BLaER1 (cell line): ENCODE measurements around the gene GPR141.

ENCODE experiments used
- H3K27ac ChIP-seq: shearing (Covaris generic); formaldehyde crosslinking; 2 replicates; pipeline ENCODE4 v1.8.1; 2022
- H3K27me3 ChIP-seq: shearing (Covaris generic); formaldehyde crosslinking; 2 replicates; pipeline ENCODE4 v1.8.1; 2022
- H3K36me3 ChIP-seq: shearing (Covaris generic); formaldehyde crosslinking; 2 replicates; pipeline ENCODE4 v1.8.1; 2022
- H3K4me1 ChIP-seq: shearing (Covaris generic); formaldehyde crosslinking; 2 replicates; pipeline ENCODE4 v1.8.1; 2022
- H3K4me2 ChIP-seq: shearing (Covaris generic); formaldehyde crosslinking; 2 replicates; pipeline ENCODE4 v1.8.1; 2022
- H3K4me3 ChIP-seq: shearing (Covaris generic); formaldehyde crosslinking; 2 replicates; pipeline ENCODE4 v1.8.1; 2022
- H3K9ac ChIP-seq: shearing (Covaris generic); formaldehyde crosslinking; 2 replicates; pipeline ENCODE4 v1.8.1; 2022
- H3K9me3 ChIP-seq: shearing (Covaris generic); formaldehyde crosslinking; 2 replicates; pipeline ENCODE4 v1.8.1; 2022
- H4K20me1 ChIP-seq: shearing (Covaris generic); formaldehyde crosslinking; 2 replicates; pipeline ENCODE4 v1.8.1; 2022
- Cebpa-rat ChIP-seq: shearing (Covaris generic); IDR thresholded peaks from 2 replicates; pipeline ENCODE4 v1.8.1; 2022

The GPR141 gene

GRCh38 chr7:37729181-37729580 lies 45.6 kb downstream of the GPR141 start:
- Histone ChIP-seq H3K4me3 (no peak overlapping the region), H3K36me3 (no peaks in the 10 kb centered on the region), H4K20me1 (no peaks in the 10 kb centered on the region), H3K27ac (no peak overlapping the region), H3K9me3 (no peaks in the 10 kb centered on the region), H3K9ac (no peak overlapping the region), H3K4me2 (no peak overlapping the region), H3K27me3 (no peaks in the 10 kb centered on the region), H3K4me1 (no peaks in the 10 kb centered on the region)
- no peak for TF ChIP-seq Cebpa-rat

DNA sequence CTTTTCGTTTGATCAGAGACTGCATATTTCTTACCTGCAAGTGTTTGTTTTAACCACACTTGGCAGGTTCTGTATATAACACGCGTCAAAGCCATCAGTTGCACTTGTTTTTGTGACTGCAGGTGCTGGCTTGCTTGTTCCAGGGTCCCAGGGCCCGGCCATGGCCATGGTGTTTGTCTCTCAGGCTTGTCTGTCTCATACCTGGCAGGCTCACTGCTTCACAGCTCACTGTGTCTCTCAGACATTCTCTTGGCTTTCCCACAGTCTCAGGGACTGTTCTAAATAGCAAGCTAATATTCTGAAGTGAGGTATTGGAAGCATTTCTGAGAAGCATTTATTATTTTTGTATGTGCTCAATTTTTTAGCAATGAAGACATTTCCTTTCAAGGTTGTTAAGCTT lies 46.9 kb downstream of the GPR141 start:
- H3K4me3 ChIP-seq = no peak overlapping the region
- no peaks in the 10 kb centered on the region for H4K20me1 ChIP-seq
- no peaks in the 10 kb centered on the region for H3K36me3 ChIP-seq
- H3K27ac ChIP-seq = no peak overlapping the region
- no peaks in the 10 kb centered on the region for H3K4me1 ChIP-seq
- TF ChIP-seq Cebpa-rat = no peak
- no peaks in the 10 kb centered on the region for H3K9me3 ChIP-seq
- H3K27me3 ChIP-seq = no peaks in the 10 kb centered on the region
- no peak overlapping the region for H3K4me2 ChIP-seq
- no peak overlapping the region for H3K9ac ChIP-seq

DNA sequence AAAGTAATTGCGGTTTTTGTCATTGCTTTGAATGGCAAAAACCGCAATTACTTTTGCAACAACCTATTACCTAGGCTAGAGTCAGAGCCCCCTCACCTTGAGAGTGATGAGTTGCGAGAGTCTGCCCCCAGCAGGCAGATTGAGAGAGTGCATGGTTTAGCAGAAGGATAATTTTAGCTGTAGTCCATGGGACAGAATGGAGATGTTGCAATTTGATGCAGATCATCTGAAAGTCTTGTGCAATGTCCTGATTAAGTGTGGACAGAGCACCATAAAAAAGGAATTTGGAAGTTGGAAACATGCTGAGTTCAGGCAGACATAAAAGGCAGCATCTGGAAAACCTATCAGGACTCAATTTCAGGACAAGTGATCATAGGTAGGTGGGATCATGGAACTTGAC lies 48.7 kb downstream of the GPR141 start:
- Histone ChIP-seq H3K36me3 (no peaks in the 10 kb centered on the region), H3K4me1 (no peaks in the 10 kb centered on the region), H3K27ac (no peak overlapping the region), H3K4me2 (no peak overlapping the region), H4K20me1 (no peaks in the 10 kb centered on the region), H3K4me3 (no peak overlapping the region), H3K9ac (no peak overlapping the region), H3K27me3 (no peaks in the 10 kb centered on the region), H3K9me3 (no peaks in the 10 kb centered on the region)
- no peak for TF ChIP-seq Cebpa-rat

GRCh38 chr7:37732888-37733287 lies 49.3 kb downstream of the GPR141 start:
- Histone ChIP-seq H3K9me3 (no peaks in the 10 kb centered on the region), H3K27ac (no peak overlapping the region), H3K4me1 (no peaks in the 10 kb centered on the region), H3K4me3 (no peak overlapping the region), H4K20me1 (no peaks in the 10 kb centered on the region), H3K36me3 (no peaks in the 10 kb centered on the region), H3K4me2 (no peak overlapping the region), H3K9ac (no peak overlapping the region), H3K27me3 (no peaks in the 10 kb centered on the region)
- no peak for TF ChIP-seq Cebpa-rat

GRCh38 chr7:37735196-37735595 lies 51.6 kb downstream of the GPR141 start:
- Histone ChIP-seq H4K20me1 (no peaks in the 10 kb centered on the region), H3K36me3 (no peaks in the 10 kb centered on the region), H3K4me1 (no peaks in the 10 kb centered on the region), H3K4me3 (no peak overlapping the region), H3K4me2 (no peak overlapping the region), H3K9ac (no peak overlapping the region), H3K27ac (no peak overlapping the region), H3K9me3 (no peaks in the 10 kb centered on the region), H3K27me3 (no peaks in the 10 kb centered on the region)
- no peak for TF ChIP-seq Cebpa-rat

GRCh38 chr7:37738321-37738720 lies 54.8 kb downstream of the GPR141 start:
- no peak for TF ChIP-seq Cebpa-rat
- H3K27ac ChIP-seq = no peak overlapping the region
- no peaks in the 10 kb centered on the region for H3K27me3 ChIP-seq
- H3K9me3 ChIP-seq = no peaks in the 10 kb centered on the region
- H3K4me1 ChIP-seq = no peaks in the 10 kb centered on the region
- H3K4me3 ChIP-seq = no peak overlapping the region
- H3K4me2 ChIP-seq = no peak overlapping the region
- no peak overlapping the region for H3K9ac ChIP-seq
- H4K20me1 ChIP-seq = no peaks in the 10 kb centered on the region
- no peaks in the 10 kb centered on the region for H3K36me3 ChIP-seq

DNA sequence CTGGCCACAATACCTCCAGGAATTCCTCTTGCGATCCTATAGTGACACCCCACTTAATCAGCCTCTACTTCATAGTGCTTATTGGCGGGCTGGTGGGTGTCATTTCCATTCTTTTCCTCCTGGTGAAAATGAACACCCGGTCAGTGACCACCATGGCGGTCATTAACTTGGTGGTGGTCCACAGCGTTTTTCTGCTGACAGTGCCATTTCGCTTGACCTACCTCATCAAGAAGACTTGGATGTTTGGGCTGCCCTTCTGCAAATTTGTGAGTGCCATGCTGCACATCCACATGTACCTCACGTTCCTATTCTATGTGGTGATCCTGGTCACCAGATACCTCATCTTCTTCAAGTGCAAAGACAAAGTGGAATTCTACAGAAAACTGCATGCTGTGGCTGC lies 56.8 kb downstream of the GPR141 start:
- no peak overlapping the region for H3K9ac ChIP-seq
- H3K4me2 ChIP-seq = no peak overlapping the region
- no peaks in the 10 kb centered on the region for H3K27me3 ChIP-seq
- H3K9me3 ChIP-seq = no peaks in the 10 kb centered on the region
- no peaks in the 10 kb centered on the region for H3K4me1 ChIP-seq
- H3K36me3 ChIP-seq = no peaks in the 10 kb centered on the region
- no peak overlapping the region for H3K27ac ChIP-seq
- no peak for TF ChIP-seq Cebpa-rat
- no peak overlapping the region for H3K4me3 ChIP-seq
- H4K20me1 ChIP-seq = no peaks in the 10 kb centered on the region

GRCh38 chr7:37741776-37742175 lies 58.2 kb downstream of the GPR141 start:
- H3K4me2 ChIP-seq = no peak overlapping the region
- H3K9me3 ChIP-seq = no peaks in the 10 kb centered on the region
- H3K4me3 ChIP-seq = no peak overlapping the region
- no peaks in the 10 kb centered on the region for H3K4me1 ChIP-seq
- no peaks in the 10 kb centered on the region for H4K20me1 ChIP-seq
- no peak overlapping the region for H3K9ac ChIP-seq
- H3K36me3 ChIP-seq = no peaks in the 10 kb centered on the region
- no peak overlapping the region for H3K27ac ChIP-seq
- H3K27me3 ChIP-seq = no peaks in the 10 kb centered on the region
- TF ChIP-seq Cebpa-rat = no peak

DNA sequence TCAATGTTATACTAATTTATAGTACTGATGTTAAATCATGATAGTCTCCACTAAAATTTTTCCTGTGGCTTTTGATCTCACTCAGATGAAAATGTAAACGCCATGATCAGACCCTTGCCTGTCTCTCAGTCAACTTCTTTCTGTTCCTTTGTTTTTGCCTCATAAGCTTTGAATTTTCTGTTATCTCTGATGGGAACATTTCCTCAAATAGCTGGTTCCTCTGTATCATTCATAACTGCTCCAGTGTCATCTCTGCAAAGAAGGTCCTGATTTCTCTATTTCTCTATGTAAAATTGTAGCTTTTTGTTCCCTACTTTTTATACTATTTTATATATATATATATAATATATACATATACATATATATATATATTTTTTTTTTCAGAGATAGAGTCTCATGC lies 67.5 kb downstream of the GPR141 start:
- Histone ChIP-seq H3K9ac (no peak overlapping the region), H3K4me1 (no peaks in the 10 kb centered on the region), H3K36me3 (no peaks in the 10 kb centered on the region), H3K4me2 (no peak overlapping the region), H3K9me3 (no peaks in the 10 kb centered on the region), H3K4me3 (no peak overlapping the region), H3K27ac (no peak overlapping the region), H3K27me3 (no peaks in the 10 kb centered on the region), H4K20me1 (no peaks in the 10 kb centered on the region)
- TF ChIP-seq Cebpa-rat = no peak

- no peak overlapping the region for H3K4me2 ChIP-seq
- 0 out of 2 replicates have a peak, but pooled peaks cover 3% of the 10 kb centered on the region for H3K4me1 ChIP-seq
- no peak overlapping the region for H3K27ac ChIP-seq
- no peaks in the 10 kb centered on the region for H3K9me3 ChIP-seq
- H3K36me3 ChIP-seq = no peaks in the 10 kb centered on the region
- H3K4me3 ChIP-seq = no peak overlapping the region
- H4K20me1 ChIP-seq = no peaks in the 10 kb centered on the region
- TF ChIP-seq Cebpa-rat = no peak
- no peak overlapping the region for H3K9ac ChIP-seq
- no peaks in the 10 kb centered on the region for H3K27me3 ChIP-seq
These were observed 70.0 kb downstream of the GPR141 start for GRCh38 chr7:37753398-37754050.
